DMS153 treated with DMSO at 0.1 percent for 48 hours (cell line): ENCODE data around the gene CHML.

Source experiments
- DNase-seq: peaks from one replicate; lab custom pipeline; 2025; ENCODE audit not compliant: unreplicated experiment; lab: John Stamatoyannopoulos, UW

CHML gene

DNA sequence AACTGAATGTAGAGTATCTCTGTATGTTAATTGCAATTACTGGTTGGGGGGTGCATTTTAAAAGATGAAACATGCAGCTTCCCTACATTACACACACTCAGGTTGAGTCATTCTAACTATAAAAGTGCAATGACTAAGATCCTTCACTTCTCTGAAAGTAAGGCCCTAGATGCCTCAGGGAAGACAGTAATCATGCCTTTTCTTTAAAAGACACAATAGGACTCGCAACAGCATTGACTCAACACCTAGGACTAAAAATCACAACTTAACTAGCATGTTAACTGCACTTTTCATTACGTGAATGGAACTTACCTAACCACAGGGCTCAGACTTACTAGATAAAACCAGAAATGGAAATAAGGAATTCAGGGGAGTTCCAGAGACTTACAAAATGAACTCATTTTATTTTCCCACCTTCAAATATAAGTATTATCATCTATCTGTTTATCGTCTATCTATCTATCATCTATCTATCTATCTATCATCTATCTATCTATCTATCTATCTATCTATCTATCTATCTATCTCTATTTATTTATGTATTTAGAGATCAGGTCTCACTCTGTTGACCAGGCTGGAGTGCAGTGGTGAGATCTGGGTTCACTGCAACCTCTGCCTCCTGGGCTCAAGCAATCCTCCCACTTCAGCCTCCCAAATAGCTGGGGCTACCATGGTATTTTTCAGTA is 47.8 kb downstream of the CHML start:
- DNase-seq = no peak

DNA sequence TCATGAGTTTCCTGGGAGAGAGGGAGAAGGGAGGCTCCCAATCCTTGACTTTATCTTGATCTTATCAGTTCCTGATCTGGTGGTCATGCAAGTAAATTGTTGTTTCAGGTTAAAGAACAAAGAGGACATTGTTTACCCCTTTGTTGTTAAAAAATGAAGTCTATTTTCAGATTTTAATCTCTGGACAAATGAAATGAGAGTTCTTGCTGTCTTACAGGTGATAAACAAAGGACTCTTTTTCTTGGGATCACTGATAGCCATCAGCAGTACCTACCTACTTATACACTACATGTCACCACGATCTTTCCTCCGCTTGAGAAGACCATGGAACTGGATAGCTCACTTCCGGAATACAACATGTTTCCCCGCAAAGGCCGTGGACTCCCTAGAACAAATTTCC is 48.4 kb downstream of the CHML start:
- no peak for DNase-seq

DNA sequence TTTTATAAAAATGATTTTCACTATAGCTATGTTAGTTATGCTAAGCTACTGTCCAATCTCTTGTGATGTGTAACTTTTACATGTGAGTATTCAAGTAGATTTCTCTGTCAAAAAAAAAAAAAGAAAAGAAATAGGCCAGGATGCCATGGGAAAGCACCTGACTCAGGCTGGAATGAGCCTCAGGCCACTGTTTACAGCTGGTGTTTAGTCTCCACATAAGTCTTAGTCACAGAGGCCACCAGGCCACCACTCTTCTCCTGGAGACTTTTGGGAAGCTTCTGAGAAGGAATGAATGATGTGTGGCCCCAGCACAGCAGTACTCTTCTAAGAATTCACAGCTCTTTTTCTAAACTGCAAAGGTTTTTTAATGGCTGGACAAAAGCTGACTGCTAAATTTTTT is 48.9 kb downstream of the CHML start:
- no peak for DNase-seq

DNA sequence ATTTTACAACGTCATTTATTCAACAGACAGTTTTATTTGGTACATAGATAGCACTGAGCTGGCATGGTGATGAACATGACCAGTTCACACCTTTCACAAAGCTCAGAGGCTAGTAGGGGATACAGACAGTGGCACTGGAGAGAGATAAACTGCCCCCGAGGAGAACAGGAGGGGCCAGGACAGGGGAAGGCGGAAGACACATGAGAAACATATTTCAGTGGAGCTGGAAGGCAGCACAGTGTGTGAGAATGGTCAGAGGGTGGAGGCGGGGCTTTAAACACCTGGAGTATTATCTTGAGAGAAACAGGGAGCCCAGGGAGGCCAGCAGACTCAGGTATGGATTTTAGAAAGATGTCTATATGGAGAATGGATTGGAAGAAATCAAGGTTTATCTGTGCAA is 49.5 kb downstream of the CHML start:
- DNase-seq = no peak
